Activated CD8-positive, alpha-beta memory T cell treated with anti-CD3 and anti-CD28 coated beads, Interleukin-2, amount 50 U/mL, for 1 hour (primary cell): ENCODE results near the gene ANKRD37.

ENCODE experiments used
- DNase-seq: peaks from one replicate; pipeline ENCODE4 v3.0.0-alpha.2; 2020; ENCODE audit errors: extremely low read depth

ANKRD37 gene

GRCh38 chr4:185421366-185422124, 24.9 kb downstream of the ANKRD37 start:
- DNase-seq = no peak

DNA sequence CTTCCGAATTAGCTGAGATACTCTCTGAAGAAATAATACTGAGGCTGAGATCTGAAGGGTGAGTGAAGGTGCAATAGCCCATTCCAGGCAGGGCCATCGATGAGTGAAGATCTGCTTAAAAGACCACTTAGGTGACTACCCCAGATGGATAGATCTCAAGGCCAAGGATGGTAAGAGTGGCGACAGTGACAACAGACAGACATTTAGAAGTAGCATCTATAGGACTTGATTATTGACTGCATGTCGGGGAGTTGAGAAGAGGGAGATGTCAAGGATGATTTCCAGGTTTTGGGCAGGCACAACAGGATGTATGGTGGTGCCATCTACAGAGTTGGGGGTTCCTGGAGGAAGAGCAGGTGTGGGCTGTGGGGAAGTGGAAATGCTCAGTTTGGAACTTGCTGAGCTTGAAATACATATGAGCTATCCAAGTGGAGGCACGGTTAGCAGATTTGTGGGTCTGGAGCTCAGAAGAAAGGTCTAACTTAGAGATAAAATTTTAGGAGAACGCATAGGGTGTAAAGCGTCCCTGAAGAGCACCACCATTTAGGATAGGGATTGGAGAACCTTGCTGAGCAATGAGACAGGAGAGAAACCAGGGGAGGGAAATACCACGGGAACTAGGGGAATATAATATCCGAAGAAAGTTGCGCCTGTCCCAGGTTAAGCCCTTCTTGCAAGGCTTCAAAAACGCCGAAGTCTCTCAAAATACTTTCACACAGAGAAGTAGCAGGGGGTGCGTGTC, 28.4 kb downstream of the ANKRD37 start:
- no peak for DNase-seq

GRCh38 chr4:185425647-185426352, 29.2 kb downstream of the ANKRD37 start, which contains the start of gene UFSP2:
UFSP2 (minus strand) TSS chr4:185425964; CDS start chr4:185425868, 96 bp downstream.
- peak; percentile 85 for DNase-seq

DNA sequence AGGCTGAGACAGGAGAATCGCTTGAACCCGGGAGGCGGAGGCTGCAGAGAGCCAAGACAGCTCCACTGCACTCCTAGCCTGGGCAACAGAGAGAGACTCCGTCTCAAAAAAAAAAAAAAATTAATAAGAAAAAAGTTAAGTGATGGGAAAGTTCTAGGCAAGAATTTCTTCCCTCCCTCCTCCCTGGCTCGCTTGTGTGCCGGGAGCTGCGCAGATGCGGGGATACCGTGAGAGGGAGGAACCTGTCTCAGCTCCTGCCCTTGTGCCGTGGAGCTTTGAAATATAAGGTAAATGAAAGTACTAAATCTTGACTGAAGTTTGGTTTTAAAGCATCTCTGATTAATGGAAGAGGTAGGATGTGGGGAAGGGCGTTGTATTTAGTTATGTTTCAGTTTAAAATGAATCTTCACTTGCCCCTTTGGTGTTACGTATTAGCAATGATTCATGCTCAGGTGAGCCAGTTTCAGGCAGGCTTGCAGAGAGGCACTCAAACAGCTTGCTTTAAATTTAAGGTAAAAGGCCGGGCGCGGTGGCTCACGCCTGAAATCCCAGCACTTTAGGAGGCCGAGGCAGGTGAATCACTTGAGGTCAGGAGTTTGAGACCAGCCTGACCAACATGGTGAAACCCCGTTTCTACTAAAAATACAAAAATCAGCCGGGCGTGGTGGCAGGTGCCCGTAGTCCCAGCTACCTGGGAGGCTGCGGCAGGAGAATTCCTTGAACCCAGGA, 30.5 kb downstream of the ANKRD37 start:
- DNase-seq = no peak

GRCh38 chr4:185429660-185430059, 33.0 kb downstream of the ANKRD37 start:
- DNase-seq = no peak

GRCh38 chr4:185435466-185435865, 38.8 kb downstream of the ANKRD37 start:
- DNase-seq = no peak

DNA sequence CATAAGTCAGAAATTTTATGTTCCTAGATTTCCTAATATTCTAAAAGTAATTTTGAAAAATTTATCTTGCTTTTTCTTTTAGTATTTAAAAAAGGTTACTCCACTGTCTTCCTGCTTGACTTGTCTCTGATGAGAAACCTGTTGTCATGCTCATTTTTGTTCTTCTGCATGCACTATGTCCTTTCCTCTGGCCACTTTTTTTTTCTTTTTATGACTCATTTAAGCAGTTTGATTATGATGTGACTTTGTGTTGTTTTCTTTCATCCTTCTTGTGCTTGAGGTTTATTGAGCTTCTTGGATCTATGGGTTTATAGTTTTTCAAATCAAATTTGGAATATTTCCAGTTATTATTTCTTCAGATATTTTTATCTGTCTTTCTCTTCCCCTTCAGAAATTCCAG, 41.2 kb downstream of the ANKRD37 start:
- DNase-seq = no peak

DNA sequence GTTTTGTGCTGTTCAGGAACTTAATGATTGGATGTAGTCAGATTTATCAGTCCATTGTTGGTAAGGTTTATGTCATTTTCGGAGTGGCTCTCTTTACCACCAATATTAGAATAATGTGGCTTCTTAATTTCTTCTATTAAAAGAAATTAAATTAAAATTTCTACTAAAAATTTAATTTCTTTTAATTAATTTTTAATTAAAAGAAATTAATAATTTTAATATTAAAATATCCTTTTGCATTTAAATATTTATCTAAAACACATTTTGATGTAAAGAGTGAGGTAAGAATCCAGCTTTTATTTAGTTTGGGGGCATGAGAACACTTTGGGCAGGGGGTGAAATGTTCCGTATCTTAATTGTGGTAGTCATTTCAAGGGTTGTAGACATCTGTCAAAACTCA, 44.8 kb downstream of the ANKRD37 start:
- DNase-seq = no peak

- no peak for DNase-seq
Observed at GRCh38 chr4:185445209-185445608, 48.6 kb downstream of the ANKRD37 start.
